AG09319 (cell line): ENCODE measurements around the gene DCAF7.

Source experiments
- DNase-seq: peaks from one replicate; pipeline ENCODE4 v3.0.0-alpha.2; 2010; ENCODE audit warnings: low read depth; ENCODE audit errors: extremely low read depth
- CTCF ChIP-seq: IDR thresholded peaks from 2 replicates; pipeline ENCODE4 v1.5.1; 2011; ENCODE audit warnings: low read depth, mild to moderate bottlenecking, inconsistent platforms, low read length, moderate library complexity

The DCAF7 gene

GRCh38 chr17:63549946-63550816 lies at the start of gene DCAF7:
TSS of gene DCAF7 (plus strand) at chr17:63550477. CDS start at chr17:63550678, 201 bp downstream.
- TF ChIP-seq CTCF = no peak

GRCh38 chr17:63500543-63501390 lies 49.5 kb upstream of the DCAF7 start:
- no peak for TF ChIP-seq CTCF
- DNase-seq = no peak

More at GRCh38 chr17:63549946-63550816, at the start of gene DCAF7:
- peak; percentile 100 for DNase-seq

- no peak for DNase-seq
- no peak for TF ChIP-seq CTCF
Observed at GRCh38 chr17:63503341-63503705, 47.0 kb upstream of the DCAF7 start.

- DNase-seq = no peak
- TF ChIP-seq CTCF = no peak
Observed at GRCh38 chr17:63504261-63504660, 46.0 kb upstream of the DCAF7 start.

- DNase-seq = no peak
- TF ChIP-seq CTCF = no peak
Observed at GRCh38 chr17:63505341-63505740, 44.9 kb upstream of the DCAF7 start.

- TF ChIP-seq CTCF = no peak
- DNase-seq = no peak
Observed at GRCh38 chr17:63506627-63507026, 43.6 kb upstream of the DCAF7 start.

- TF ChIP-seq CTCF = no peak
- no peak for DNase-seq
Observed at GRCh38 chr17:63511331-63511730, 38.9 kb upstream of the DCAF7 start.
